Hypothalamus (tissue), 51 donors: ENCODE results near the gene GNPAT.

ENCODE experiments used
- DNase-seq, 51 donors: peaks; one replicate each; lab custom pipeline; 2025; lab: John Stamatoyannopoulos, UW

Gene GNPAT

GRCh38 chr1:231312432-231312788 is 71.4 kb downstream of the GNPAT start:
- DNase-seq: no peak

DNA sequence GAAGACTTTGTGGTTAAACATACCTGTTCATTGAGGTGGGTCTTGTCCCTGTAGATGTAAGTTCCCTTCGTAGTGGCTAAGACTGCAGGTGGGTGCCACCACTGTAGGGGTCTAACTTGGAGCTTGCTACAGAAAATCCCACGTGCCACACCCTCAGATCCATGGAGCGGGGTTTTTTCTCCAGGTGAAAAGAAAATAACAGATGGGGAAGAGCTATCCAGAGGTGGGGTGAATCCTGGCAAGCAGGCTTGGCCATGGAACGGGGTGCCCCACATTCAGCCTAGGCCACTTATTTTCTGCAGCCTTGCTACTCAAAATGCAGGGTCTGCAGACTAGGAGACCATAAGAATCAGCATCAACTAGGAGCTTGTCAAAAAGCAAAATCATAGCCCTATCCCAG is 72.6 kb downstream of the GNPAT start:
- DNase-seq: no peak

- DNase-seq: peak in 1 of 51 donors; percentile 3
These were observed 74.9 kb downstream of the GNPAT start for GRCh38 chr1:231315887-231316286.

DNA sequence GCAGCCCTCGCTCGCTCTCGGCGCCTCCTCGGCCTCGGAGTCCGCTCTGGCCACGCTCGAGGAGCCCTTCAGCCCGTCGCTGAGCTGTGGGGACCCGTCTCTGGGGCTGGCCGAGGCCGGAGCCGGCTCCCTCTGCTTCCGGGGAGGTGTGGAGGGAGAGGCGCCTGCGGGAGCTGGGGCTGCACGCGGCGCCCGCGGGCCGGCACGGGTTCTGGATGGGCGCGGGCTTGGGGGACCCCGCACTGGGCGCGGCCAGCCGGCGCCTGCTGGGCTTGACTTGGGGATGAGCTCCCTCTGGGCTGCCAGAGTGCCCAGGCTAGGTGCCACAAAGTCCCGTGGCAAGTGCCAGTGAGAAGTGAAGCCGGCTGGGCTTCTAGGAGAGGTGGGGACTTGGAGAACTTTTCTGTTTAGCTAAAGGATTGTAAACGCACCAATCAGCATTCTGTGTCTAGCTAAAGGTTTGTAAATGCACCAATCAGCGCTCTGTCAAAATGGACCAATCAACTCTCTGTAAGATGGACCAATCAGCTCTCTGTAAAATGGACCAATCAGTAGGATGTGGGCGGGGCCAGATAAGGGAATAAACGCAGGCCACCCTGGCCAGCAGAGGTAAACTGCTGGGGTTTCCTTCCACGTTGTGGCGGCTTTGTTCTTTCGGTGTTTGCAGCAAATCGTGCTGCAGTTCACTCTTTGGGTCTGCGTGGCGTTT is 76.4 kb downstream of the GNPAT start:
- no peak for DNase-seq

DNA sequence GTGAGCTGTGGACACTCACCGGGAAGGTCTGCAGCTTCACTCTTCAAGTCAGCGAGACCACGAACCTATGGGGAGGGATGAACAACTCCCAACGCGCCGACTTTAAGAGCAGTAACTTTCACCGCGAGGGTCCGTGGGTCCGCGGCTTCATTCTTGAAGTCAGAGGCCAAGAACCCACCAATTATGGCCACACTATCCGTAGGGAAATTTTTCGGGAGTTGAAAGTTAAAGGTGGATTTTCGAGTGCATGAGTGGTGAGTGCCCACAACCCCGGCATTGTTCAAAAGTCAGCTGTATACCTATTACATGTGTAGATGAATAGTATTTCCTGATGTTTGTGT is 77.0 kb downstream of the GNPAT start:
- no peak for DNase-seq

DNA sequence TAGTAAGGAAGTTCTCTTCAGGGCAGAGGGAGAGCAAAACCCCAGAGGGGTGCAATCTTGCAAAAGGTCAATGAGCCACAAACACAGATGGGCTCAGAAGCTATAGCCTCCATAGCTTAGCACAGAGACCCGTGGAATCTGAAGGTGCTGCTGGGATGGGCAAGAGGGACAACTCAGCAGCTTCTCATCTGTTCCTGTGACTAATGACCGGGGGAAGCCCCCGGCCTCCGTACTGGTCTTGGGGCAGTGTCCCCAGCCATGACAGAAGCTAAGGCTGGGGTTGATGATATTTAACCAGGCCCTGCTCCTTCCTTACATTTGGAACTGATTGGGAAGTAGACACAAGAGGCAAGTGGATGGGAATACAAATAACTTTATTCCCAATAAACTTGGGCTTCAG is 77.6 kb downstream of the GNPAT start:
- DNase-seq: no peak

DNA sequence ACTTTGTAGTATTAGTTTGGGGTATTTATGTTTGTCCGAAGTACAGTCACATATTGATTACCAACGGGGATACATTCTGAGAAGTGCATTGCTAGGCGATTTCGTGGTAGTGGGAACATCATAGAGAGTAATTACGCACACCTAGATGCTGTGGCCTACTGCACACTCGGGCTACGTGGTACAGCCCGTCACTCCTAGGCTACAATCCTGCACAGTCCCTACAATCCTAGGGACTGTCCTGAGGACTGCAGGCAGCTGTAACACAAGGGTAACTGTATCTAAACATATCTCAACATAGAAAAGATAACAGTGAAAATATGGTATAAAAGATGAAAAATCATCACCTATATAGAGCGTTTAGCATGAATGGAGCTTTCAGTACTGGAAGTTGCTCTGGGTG is 78.1 kb downstream of the GNPAT start:
- no peak for DNase-seq

DNA sequence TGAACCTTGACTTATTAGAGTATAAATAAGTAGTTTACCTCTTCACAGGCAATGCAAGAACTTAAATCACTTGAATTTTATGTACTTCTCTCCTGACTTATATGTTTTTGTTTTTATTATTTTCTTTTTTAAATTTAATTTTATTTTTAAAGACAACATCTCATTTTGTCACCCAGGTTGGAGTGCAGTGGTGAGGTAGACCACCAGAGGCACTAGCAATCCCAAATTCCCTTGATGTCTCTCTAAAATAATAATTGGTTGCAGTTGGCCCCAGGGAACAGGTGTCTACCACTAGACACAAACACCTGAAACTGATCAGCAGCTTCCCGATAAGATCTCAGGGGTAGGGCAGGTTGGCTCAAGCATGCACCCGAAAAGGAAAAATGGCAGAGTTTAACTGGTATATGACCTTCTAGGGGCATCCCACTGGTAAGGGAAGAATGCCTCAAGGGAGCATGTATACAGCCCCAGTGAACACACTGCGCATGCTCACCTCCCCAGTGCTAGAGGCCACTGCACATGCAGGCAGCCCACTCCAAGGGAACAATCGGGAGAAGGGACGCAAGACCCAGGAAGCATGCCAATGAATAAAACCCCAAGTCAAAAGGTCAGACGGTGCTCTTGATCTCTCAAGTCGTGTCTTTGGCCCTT is 82.0 kb downstream of the GNPAT start:
- no peak for DNase-seq

DNA sequence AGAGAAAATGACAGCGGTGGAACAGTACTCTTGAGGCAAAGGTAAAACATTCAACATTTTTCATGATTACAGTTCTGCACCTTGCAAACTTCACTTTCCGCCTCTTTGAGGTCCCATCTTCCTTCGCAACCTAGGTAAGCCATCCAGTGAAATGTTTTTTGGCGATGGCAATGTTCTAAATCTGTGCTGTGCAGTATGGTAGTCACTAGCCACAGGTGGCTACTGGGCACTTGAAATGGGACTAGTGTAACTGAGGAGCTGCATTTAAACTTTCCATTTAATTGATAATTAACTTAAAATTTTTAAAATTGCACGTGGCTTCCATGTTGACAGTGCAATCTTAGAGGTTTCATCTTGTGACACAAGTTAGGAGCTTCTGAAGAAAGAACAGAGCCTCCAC is 83.6 kb downstream of the GNPAT start:
- DNase-seq: no peak

DNA sequence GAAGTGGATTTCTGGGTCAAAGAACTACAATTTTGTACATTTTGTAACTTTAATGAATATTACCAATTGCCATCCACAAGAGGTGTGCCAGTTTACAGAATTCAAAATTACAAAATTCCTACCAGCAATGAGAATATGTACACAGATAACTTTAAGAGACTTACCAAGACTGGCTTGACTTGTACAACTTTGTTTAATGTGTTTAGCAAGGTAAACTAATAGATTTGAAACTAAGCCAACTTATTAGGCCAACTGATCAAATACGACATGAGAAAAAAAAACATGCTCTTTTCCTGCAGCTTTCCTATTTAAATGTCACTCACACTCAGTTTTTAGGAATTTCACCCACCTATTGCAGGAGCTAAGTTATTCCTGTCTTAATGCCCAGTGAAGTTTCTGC is 85.2 kb downstream of the GNPAT start:
- DNase-seq: no peak
